D341Med (cell line): ENCODE results near the gene GREM2.
A peak's percentile ranks its signal among the peaks of the same experiment; 100 is the strongest.

Experiments used
- DNase-seq: peaks from one replicate; pipeline ENCODE4 v3.0.0; 2012; ENCODE audit warnings: low spot score

GREM2 gene

DNA sequence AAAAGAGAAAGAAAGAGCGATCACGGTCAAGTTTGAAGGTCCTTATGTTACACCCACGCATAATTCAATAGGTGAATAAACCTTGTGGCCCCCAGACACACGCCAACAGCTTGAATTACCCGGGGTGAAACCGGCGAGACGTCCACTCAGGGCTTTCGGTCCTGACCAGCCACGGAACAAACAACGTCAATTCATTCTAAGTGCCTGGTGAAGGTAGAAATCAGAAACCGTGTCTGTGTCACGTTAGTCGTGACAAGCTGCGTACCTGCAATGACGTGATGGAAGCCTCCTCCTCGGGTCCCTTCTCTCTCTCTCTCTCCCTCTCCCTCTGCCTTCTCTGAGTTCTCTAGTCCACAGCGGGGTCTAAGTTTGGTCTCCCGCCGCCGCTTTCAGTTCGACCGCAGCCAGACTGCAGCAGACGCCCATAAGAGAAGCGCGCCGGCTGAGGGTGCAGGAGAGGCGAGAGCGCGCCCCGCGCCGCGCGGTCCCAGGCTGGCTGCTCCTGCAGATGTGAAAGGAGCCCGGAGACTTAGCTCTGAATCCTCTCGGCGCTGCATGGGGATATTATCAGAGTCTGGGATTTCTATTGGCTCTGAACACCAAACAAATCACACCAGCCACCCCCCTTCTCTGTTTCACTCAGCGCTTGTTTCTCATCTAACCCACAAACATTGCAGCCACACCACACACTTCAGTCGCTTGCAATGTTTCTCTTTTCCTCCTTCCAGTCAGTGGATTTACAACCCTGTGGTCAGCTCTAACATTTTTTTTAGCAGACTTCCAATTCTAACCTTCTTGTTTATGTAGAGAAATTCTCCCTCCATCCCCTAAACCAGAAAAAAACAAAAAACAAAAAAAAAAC is at the start of gene GREM2:
Gene GREM2, minus strand, starts transcription at position 537 of the 862 bp plus-strand sequence. CDS start 118,680 bp downstream, outside the sequence.
- peak; percentile 83 for DNase-seq

DNA sequence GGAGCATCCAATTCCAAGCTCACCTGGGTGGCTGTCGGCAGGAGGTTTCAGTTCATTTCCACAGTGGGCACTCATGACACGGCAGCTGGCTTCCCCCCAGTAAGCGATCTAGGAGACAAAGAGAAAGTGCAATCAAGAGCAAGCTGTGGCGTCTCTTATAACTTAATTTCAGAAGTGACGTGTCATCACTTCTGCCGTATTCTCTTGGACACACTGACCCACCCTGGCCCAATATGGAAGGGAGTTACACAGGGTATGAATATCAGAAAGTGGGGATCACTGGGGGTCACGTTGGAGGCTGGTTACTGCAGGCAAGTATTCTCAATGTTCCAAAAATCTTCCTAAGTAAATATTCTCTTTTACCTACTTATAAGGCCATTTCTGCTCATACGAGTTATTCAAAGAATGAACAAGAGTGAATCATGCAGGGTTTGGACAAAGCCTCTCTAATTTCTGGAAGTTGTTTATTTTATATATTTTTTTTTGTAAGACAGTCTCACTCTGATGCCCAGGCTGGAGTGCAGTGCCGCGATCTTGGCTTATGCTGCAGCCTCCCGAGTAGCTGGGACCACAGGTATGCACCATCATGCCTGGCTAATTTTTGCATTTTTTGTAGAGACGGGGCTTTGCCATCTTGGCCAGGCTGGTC is 46.5 kb upstream of the GREM2 start:
- DNase-seq, result no peak

DNA sequence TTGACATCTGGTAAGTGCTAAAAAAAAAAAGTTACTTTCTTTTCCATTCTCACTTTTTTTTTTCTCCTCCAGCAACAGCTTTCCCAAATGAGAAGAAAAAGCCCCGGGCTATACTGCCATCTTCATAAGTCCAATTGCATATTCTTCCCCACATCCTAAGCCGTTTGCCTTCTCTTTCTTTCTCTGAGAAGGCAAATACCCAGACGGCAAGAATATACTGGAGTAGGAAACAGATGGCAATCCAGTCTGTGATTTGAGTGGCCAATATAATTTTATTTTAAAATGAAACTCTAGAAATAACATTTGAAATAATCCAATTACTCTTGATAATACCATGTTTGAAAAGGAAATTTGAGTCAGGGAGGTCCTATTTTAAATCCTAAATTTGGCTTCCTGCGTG is 44.6 kb upstream of the GREM2 start:
- no peak for DNase-seq

DNA sequence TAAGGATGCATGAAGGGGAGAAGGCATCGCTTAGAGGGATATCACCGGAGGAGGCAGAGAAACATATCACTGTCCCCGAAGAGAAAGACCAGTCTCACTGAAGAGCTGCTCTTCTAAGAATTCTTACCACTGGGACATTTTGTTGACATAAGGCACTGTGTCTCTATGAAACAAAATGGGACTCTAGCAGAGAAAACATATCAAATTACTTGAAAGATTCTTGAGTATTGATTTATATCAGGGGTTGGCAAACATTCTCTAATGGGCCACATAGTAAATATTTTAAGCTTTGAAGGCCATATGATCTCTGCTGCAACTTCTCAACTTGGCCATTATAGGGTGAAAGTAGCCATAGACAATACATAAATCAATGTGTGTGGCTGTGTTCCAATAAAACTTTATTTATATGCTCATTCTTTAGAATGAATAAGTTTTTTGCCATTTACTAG is 41.0 kb upstream of the GREM2 start:
- no peak for DNase-seq

DNA sequence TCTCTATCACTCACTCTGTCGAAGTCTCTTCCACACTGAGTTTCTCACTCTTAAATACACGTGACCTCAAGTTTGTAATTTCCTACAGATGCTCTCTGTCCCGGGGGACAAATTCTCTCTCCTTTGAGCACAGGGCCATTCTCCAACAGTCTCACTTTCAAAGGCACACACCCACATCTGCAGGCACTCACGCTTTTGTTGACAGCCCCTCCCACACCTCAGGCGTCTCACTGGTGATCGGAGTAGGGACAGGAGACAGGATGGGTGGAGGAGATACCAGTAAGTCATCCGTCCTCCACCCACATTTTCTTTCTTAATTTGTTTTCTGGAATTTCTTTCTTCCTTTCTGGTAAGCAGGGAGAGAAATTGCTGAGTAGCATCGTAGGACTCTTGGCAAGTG is 40.6 kb upstream of the GREM2 start:
- DNase-seq, result no peak

DNA sequence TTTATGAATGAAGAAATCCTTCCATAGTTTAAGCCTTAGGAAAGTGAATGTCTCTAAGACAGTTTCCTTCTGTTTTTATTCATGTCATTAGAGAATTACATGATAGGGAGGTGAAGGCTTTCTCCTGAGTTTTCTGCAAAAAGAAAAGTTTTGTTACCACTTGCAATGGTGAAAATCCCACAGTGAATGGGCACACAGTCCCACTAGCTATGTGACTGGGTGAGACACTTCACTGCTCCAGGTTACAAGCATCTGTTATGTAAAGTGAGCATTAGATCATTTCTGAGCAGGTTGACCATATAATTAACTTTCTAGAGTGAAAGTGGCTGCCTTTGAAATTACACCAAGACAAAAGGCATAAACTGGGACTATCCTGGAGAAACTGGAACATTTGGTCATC is 38.9 kb upstream of the GREM2 start:
- DNase-seq, result no peak

DNA sequence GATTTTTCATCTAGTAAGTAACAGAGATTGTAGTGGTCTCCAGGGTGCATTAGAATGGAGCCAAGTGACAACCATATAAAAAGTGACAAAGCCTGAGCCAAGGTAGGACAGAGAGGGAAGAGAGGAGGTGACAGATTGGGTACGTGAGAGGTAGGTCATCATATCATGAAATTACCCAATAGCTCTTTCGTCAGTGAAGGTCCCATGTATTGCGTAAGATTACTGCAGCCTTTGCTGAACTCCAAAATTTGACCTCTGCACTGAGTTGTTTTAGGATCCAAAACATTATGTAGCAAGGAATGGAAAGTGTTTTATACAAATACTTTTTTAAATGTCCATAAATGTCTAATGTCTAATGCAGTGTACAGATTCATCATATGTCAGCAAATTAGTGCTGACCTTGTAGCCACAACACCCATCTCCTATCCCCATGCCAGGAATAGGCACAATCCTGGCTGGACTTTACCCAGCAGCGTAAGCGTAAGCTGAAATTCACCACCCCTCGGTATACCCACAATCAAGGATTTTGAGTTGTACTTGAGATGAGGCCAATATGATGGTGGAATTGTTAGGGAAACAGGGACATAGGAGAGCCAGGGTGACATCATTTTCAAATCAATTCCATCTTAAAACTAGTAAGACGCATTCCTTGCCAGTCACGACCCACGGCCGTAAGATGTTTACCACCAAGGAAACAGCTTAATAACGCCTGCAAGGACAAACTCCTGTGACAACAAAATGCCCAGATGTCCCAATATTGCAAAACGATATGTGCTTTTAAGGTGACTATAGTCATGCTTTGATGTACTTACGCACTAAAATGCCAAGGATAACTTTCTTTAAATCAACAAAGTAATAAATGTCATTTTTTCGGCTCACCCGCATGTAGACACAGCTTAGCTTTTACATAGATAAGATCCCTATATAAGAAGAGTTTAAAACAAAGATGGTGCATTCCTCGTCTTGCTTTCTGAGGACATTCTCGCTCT is 38.1 kb upstream of the GREM2 start:
- DNase-seq, result no peak

DNA sequence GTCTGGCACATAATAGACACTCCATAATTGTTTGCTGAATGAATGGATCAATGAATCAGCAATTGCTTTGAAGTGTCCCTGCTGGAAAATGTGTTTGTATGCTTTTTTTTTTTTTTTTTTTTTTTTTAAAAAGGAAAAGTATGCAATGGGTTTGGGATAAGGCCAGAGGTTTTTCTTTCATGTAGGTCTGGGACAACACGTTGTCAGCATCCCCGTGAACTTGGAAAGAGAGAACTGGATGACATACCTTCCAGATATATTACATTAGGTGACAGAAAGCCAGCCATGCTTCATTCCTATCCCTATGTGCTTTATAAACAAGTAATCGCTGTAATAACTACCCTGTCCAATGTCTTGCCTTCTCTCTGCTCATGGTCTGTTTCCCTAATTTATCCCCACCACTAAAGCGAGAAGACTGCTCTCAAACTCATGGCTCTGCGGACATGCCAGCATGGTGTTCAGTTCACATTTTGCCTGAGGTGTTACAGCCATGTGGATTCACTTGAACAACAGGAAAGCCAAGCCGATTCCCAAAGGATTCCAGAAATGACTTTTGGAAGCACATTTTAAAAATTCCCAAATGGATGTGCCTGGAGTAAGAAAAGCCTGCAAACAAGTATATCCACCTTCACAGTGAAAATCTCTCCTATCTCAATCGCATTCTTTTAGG is 34.8 kb upstream of the GREM2 start:
- DNase-seq, result no peak

DNA sequence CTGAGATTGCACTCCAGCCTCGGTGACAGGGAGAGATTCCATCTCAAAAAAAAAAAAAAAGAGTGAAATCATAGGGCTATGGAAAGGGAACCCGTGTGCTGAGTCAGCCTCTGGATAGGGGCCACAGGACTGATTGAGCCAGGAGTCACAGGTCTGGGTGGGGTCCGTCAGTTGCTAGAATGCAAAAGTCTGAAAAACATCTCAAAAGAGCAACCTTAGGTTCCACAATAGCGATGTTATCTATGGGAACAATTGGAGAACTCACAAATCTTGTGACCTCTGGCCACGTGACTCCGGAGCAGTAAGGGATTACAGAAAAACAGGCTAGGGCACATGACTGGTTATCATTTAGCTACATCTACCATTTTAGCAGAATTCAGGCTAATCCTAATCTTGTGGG is 32.8 kb upstream of the GREM2 start:
- no peak for DNase-seq

DNA sequence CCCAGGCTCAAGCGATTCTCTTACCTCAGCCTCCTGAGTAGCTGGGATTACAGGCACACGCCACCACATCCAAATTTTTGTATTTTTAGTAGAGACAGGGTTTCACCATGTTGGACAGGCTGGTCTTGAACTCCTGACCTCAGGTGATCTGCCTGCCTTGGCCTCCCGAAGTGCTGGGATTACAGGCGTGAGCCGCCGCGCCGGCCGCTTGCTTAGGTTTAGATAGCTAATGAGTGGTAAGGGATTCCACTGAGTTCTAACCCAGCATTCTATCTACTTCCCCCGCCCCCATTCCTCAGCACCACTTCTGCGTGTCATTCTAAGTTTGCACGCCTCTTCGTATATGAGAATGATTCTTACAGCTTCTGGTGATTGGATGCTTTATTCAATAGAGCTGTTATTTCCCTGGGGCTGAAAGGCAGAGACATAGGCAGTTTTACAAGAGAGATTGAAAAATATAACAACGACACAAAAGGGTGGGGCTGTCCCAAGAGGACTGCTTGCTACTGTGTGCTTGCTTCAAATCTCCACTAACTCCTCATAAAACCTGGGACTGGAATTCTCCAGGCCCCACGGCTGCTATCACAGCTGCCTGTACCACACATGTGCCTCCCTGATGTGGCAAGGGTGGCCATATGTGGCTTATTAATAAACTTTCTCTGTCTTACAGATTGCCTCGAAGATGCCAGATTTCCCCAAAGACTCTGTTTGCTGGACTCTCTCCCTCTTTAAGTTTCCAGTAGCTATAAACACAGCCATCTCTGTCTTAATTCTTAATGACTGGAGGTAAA is 23.7 kb upstream of the GREM2 start:
- no peak for DNase-seq

DNA sequence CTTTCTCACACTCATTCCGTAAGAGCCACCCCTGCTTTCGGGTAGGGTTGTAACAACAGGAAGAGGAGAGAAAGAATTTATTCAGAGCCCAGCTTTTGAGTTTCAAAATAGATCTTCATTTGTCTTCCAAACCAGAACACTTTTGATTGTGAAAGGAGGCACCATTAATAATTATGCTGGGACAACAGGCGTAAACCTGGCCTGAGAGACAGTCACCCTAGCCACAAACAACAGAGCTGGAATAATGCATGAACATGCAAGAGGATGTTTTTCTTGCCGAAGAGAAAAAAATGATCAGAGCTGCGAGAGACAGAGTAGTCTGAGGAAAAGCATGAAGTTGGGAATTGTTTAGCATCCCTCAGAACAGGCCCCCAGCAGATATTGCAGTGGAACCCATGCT is 18.5 kb upstream of the GREM2 start:
- DNase-seq, result no peak

DNA sequence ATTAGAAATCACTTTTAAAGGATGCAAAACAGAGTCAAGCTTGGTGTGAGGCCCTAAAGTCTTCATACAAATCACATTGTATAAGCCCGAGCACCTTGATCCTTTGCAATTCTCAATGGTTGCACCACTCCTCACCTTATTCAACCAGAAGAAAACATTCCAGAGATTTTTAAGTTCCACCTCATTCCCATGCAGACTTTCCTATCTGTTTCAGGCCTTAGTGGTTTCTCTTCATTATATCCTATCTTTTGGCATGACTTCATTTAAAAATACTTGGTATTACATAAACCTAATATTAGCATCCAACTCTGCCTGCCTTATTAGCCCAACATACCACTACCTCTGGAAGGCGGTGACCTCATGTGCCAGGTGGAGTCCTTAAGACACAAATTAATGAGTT is 9.3 kb upstream of the GREM2 start:
- DNase-seq, result no peak

DNA sequence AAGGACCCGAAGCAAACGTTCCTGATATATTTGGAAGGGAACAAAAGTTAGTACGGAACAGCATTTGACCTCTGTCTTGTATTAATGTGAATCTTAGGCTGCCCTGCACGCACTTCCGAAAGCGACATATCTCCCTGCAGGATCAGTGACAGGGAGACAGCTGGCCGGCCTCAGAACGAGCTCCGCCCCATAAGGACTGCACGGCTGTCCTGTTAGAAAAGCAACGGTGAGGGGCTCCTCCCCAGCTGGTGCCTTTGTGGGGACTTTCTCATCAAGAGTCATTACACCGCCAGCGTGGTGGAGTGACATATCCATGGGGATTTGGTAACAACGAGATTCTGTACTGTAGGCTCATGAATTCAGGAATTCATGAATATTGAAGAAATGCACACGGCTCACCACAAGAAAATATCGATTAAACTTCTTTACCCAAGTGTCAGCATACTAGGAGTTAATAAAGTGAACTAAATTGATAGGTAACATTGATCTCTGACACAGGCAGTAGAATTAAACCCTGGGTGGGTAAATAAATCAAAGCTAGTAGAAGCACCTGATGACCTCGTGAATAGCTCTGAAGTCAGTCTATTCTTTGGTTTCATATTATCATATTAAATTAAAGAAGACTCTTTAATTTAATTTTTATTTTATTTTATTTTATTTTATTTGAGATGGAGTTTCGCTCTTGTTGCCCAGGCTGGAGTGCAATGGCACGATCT is 8.1 kb upstream of the GREM2 start:
- no peak for DNase-seq

DNA sequence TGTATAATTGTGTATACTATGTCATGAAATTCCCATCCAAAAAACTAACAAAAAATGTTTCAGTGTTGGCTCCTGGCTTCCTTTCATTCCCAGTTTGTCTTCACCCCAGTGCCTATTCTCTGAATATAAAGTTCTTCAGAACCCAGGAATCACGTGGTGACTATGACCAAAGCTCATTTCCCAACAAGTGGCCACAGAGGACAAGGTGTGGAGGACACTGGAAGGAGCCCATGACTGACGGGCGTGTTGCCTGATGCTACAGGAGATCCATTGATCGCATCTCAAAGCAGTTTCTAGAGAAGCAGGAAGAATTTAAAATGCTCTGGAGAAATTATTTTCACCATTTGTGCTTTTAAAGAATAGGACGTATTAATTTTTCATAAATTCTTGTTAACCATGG is 7.4 kb upstream of the GREM2 start:
- no peak for DNase-seq

DNA sequence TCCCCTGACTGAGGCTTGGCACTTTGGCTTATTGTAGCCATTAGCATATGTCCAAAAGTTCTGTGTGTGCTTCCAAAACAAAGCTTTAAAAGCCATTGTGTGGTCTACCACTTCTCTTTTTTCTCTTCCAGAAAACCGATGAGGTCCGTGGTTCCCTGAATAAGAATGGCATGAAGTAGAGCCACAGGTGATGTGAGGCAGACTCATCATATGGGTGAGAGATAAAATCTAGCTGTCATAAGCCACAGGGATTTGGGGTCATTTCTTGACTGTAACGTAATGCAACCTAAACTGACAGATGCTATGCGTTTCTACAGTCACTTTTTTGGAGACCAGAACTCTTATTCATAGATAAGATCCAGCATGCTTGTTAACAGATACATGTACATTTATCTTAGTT is 7.0 kb upstream of the GREM2 start:
- no peak for DNase-seq

DNA sequence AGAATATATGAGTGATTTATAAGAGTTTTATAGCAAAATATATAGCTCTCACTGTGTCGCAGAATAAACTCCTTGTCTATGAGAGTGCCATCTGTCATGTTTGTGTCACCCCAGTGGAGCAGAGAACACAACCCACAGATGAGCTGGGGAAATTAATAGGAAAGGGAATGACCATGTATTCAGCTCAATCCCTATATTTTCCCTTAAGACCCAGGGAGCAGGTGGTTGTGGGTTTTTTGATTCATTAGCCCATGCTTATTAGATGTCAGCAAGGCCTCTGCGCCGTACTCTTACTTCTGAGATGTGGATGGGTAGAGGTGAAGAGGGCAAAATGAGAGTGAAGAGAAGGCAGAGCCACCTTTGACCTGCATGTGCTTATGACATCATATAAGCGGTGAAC is 4.1 kb upstream of the GREM2 start:
- no peak for DNase-seq

DNA sequence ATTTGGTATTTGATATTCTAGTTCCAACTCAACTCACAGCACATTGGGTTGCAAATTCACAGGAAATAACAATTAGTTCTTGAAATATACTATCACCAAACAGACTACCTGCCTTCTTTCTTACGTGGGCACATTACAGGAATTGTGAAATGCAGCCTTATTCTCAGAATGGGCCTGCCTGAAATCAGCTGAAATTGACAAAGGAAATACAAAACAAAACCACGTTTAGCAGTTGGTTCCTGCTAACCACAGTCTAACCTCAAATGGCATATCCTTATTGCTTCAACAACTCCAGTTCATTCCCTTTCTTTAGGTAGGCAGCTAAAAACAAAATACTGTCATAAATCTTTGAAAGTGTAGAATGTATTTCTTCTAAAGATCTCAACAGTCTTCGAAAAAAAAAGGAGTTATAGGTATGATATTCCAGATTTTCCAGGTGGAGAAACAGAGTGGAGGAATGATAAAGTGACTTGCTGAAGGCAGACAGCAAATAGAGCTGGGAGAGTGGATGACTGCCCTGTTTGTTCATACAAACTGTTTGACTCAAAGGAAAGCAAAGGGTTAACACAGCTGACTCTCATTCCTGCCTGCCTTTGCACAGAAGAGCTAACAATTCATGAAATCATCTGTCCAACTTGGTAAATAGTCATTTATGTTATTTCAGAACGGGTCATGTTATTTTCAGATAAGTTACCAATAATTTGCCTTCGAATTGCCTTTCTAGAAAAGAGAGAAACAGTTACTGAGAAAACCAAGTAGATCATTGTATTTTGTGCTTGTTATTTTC is 1.6 kb upstream of the GREM2 start:
- no peak for DNase-seq

DNA sequence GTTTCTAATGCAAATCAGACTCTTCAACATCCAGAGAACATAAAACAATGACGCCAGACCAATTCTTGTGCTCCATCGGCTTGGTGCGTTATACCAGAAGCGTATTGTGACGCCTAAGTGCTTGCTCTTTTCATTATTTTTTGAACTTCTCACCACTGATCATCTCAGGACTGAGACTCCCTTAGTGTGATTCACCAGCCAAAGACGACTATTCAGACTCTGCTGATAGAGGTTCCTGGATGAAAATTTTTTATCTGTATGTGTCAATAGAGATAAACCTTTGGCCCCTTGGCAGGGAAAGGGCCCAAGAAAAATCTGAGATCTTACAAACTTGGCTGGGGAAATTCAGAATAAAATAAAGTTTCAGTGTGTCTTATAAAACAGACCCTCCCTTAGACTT is 856 bp upstream of the GREM2 start:
- no peak for DNase-seq

DNA sequence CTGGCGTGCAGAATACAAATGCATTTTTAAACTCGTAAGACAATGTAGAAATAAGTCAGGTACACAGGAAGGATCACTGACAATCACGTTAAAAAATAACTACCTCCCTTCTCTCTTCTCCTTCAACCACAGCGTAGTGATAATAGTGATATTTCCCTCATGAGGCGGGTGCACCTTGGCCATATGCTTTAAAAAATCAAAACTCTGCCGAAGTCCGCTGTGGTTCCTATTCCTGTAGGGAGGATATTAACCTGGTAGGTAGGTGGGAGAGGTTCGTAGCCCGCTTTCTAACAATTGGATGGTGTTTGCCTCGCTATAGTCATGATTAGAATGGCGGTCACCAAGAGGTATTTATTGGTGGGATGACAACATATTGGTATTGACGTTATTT is 732 bp downstream of the GREM2 start:
- DNase-seq, result no peak

DNA sequence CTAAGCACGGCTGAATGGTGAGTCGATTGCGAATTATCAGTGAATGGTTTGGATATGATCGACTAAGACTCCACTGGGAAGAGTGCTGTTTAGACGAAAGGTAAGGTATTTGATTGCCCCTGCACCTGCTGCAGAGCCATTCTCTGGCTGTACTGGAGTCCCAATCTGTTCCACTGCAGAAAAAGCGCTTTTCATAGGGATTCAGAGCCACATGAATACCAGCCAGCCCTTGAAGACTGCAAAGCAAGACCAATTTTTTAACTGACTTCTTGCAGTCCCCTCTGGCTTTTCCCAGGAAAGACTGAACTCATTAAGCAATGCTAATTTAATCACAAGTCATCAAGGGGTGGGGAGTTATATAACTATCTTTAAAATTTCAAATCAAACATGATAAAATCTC is 1.3 kb downstream of the GREM2 start:
- DNase-seq, result no peak
